Measurements from ENCODE around the gene NUCKS1.

- TF ChIP-seq CTCF (IDR thresholded peaks at IDR 0.05; ENCODE audit: insufficient read depth, low read length, poor library complexity, severe bottlenecking) (no peak), EZH2phosphoT487 (conservative IDR thresholded peaks at IDR 0.05; ENCODE audit: low read length) (no peak)
Measured at GRCh38 chr1:205701891-205702290, 48.1 kb downstream of the NUCKS1 start.
